Peyer's patch (tissue), 4 donors: ENCODE data around the gene POLE3. TPM values are rescaled to one million over a fixed set of nuclear protein-coding genes. Genes with fewer than 3 reads are reported as not detected.

Experiments used
- DNase-seq, 3 donors: peaks; one replicate each; pipeline ENCODE4 v3.0.0-alpha.2; 2017 to 2019
- H3K27ac ChIP-seq, 4 donors: fragments of 200-600 bp; sonication (generic); one replicate each; pipeline ENCODE4 v1.5.1; 2016 to 2019
- H3K27me3 ChIP-seq, 2 donors: fragments of 200-600 bp; sonication (generic); one replicate each; pipeline ENCODE4 v1.5.1; 2019
- H3K36me3 ChIP-seq, 3 donors: fragments of 200-600 bp; sonication (generic); one replicate each; pipeline ENCODE4 v1.5.1; 2016 to 2019
- H3K4me1 ChIP-seq, 4 donors: fragments of 200-600 bp; sonication (generic); one replicate each; pipeline ENCODE4 v1.5.1; 2016 to 2019
- H3K4me3 ChIP-seq, 4 donors: fragments of 200-600 bp; sonication (generic); 1 replicate in 3 of 4; 2 replicates in 1 of 4; pipeline ENCODE4 v1.5.1; 2016 to 2019; ENCODE audit warnings: mild to moderate bottlenecking in 1 of 4
- H3K9me3 ChIP-seq, 4 donors: fragments of 200-600 bp; sonication (generic); one replicate each; pipeline ENCODE4 v1.5.1; 2016 to 2019; ENCODE audit warnings: mild to moderate bottlenecking in 1 of 4
- POLR2A ChIP-seq, 2 donors: fragments of 450-650 bp; IDR thresholded peaks; one replicate each; pipeline ENCODE4 v1.5.1; 2017; ENCODE audit warnings: antibody characterized with exemption in 2 of 2, mild to moderate bottlenecking in 2 of 2, moderate library complexity in 2 of 2
- total RNA-seq, 4 donors: library from RNA; depleted of rRNA; stranded (reverse); fragments of >200 nt; gene quantifications; one replicate each; pipeline ENCODE4 v1.1.0, GENCODE V29; 2016
- TF ChIP-seq, protein P1 (sequence below), 6 experiments: fragments of 450-650 bp in 4 of 6; fragments of 200-600 bp in 2 of 6; sonication (generic) in 1 of 6; IDR thresholded peaks; one replicate each; pipeline ENCODE4 v1.5.1; 2017 to 2019; ENCODE audit warnings: antibody characterized with exemption in 6 of 6, mild to moderate bottlenecking in 3 of 6, moderate library complexity in 1 of 6

Gene POLE3
- total RNA-seq, 4 donors from 2014 or later: 13.8 to 56.9 (median 16.4) TPM

DNA sequence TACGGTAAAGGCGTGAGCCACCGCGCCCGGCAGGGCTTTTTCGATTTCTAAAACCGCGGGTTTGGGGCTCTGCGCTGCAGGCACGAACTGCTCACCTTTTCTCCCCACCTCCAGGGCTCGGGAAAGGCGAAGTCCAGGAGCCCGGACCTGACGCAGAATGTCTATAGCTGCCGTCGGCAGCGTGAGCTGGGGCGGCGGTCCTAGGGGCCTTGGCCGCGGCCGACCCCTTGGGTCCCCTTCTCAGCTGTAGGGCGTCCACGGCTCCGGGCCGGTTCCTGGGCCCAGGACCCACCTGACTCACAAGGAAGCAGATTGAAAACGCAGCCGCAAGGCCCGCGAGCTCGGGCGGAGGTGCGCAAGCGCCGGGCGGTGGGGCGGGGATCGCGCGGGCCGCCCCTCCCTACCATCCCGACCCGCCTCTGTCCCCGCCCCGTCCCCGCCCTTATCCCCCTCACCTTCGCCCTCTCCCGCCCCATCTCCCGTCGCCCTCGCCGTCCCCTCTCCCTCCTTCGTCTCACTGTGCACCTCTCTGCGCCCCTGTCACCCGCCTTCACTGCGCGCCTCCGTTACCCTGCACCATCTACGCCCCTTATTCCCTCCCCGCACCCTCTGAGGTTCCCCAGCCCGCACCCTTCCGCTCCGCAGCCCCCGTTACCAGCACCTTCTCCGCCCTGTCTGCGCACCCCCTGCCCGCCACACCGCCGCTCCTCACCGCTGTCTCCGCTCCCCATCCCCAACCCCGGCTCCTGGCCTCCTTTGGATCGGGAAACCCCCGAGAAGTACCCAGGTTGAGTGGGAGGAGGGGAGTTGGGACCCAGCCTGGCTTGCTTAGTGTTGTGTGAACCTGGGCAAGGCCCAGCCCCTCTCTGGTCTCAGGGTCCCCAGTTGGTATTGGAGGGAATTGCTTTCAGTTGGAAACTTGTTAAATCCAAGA, 33.6 kb downstream of the POLE3 start, which contains the start of gene HDHD3:
Gene HDHD3, minus strand, starts transcription at position 353 of the 934 bp plus-strand sequence. CDS start 2,632 bp downstream, outside the sequence.
- H3K4me3 ChIP-seq: peak within 1 kb of the TSS; percentile 71 to 95 (median 84)
- TF ChIP-seq, protein P1, sequence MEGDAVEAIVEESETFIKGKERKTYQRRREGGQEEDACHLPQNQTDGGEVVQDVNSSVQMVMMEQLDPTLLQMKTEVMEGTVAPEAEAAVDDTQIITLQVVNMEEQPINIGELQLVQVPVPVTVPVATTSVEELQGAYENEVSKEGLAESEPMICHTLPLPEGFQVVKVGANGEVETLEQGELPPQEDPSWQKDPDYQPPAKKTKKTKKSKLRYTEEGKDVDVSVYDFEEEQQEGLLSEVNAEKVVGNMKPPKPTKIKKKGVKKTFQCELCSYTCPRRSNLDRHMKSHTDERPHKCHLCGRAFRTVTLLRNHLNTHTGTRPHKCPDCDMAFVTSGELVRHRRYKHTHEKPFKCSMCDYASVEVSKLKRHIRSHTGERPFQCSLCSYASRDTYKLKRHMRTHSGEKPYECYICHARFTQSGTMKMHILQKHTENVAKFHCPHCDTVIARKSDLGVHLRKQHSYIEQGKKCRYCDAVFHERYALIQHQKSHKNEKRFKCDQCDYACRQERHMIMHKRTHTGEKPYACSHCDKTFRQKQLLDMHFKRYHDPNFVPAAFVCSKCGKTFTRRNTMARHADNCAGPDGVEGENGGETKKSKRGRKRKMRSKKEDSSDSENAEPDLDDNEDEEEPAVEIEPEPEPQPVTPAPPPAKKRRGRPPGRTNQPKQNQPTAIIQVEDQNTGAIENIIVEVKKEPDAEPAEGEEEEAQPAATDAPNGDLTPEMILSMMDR (IDR thresholded peaks at IDR 0.05): no peak
- peak; percentile 94 to 95 for TF ChIP-seq POLR2A (IDR thresholded peaks at IDR 0.05)
- H3K36me3 ChIP-seq: peaks cover 0 to 27% (median 0%) of the 10 kb centered on the region in 3 donors
- no peaks in the 10 kb centered on the region for H3K27me3 ChIP-seq
- H3K4me1 ChIP-seq: peaks cover 0 to 48% (median 4%) of the 10 kb centered on the region in 4 donors
- DNase-seq: peak; percentile 80 to 95 (median 93)
- peak within 1 kb of the TSS; percentile 81 to 98 (median 92) for H3K27ac ChIP-seq
- H3K9me3 ChIP-seq: no peaks in the 10 kb centered on the region

GRCh38 chr9:113375057-113376023, 35.1 kb downstream of the POLE3 start:
- peak; percentile 36 to 69 for TF ChIP-seq POLR2A (IDR thresholded peaks at IDR 0.05)
- TF ChIP-seq, protein P1 (IDR thresholded peaks at IDR 0.05): no peak
- peak in 2 of 3 donors; percentile 65 to 87 for DNase-seq
- no peaks in the 10 kb centered on the region for H3K27me3 ChIP-seq
- peaks cover 0 to 27% (median 0%) of the 10 kb centered on the region in 3 donors for H3K36me3 ChIP-seq
- peak overlapping the region; percentile 71 to 95 (median 84) for H3K4me3 ChIP-seq
- no peaks in the 10 kb centered on the region for H3K9me3 ChIP-seq
- H3K27ac ChIP-seq: peak overlapping the region in 3 of 4 donors; percentile 87 to 98 (median 96)
- peaks cover 0 to 36% (median 4%) of the 10 kb centered on the region in 4 donors for H3K4me1 ChIP-seq

- H3K4me3 ChIP-seq: peak overlapping the region in 2 of 4 donors; percentile 38 to 94
- peak overlapping the region in 1 of 4 donors; percentile 72 for H3K27ac ChIP-seq
- peaks cover 0 to 27% (median 0%) of the 10 kb centered on the region in 3 donors for H3K36me3 ChIP-seq
- H3K27me3 ChIP-seq: no peaks in the 10 kb centered on the region
- no peaks in the 10 kb centered on the region for H3K9me3 ChIP-seq
- TF ChIP-seq, protein P1 (IDR thresholded peaks at IDR 0.05): no peak
- TF ChIP-seq POLR2A (IDR thresholded peaks at IDR 0.05): no peak
- DNase-seq: no peak
- peaks cover 0 to 30% (median 4%) of the 10 kb centered on the region in 4 donors for H3K4me1 ChIP-seq
Observed at GRCh38 chr9:113373676-113374392, 36.6 kb downstream of the POLE3 start.

DNA sequence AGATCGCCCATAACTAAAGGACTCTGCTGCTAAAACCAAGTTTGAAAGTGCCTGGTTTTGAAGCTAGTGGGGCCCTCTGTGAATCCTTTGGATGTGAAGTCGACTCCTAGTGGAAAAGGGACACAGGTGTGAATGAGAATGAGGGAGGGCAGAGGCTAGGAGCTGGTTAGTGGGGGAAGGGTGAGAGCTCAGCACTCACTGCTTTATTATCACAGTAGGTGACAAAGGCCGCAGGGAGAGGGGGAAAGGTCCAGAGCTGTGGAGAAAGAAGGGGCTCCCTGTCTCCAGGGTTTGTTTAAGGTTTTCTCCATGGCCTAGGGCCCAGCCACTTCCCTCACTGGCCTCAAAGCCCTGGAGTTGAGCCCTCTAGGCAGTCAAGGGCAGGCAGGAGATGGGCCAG, 37.2 kb downstream of the POLE3 start:
- no peak for DNase-seq
- Histone ChIP-seq H3K9me3 (no peaks in the 10 kb centered on the region), H3K4me1 (peaks cover 0 to 24% (median 4%) of the 10 kb centered on the region in 4 donors), H3K4me3 (peak overlapping the region in 2 of 4 donors; percentile 38 to 94), H3K27ac (peak overlapping the region in 1 of 4 donors; percentile 72), H3K27me3 (no peaks in the 10 kb centered on the region), H3K36me3 (peaks cover 0 to 27% (median 0%) of the 10 kb centered on the region in 3 donors)
- no peak for TF ChIP-seq POLR2A (IDR thresholded peaks at IDR 0.05)
- TF ChIP-seq, protein P1 (IDR thresholded peaks at IDR 0.05): peak in 2 of 6 experiments; percentile 8 to 13
